ENCODE results near the gene RASA3.

The RASA3 gene

GRCh38 chr13:114038900-114039299, 93.5 kb downstream of the RASA3 start:
- DNase-seq (ENCODE audit: low read depth in 2 of 2, low spot score in 1 of 2): no peak

- no peak for DNase-seq (ENCODE audit: low read depth in 2 of 2, low spot score in 1 of 2)
Observed at GRCh38 chr13:114038211-114038613, 94.2 kb downstream of the RASA3 start.

GRCh38 chr13:114037674-114038073, 94.7 kb downstream of the RASA3 start:
- no peak for DNase-seq (ENCODE audit: low read depth in 2 of 2, low spot score in 1 of 2)

GRCh38 chr13:114035583-114036531, 96.6 kb downstream of the RASA3 start:
- no peak for DNase-seq (ENCODE audit: low read depth in 2 of 2, low spot score in 1 of 2)

GRCh38 chr13:114035186-114035582, 97.2 kb downstream of the RASA3 start:
- DNase-seq (ENCODE audit: low read depth in 2 of 2, low spot score in 1 of 2): no peak

- DNase-seq (ENCODE audit: low read depth in 2 of 2, low spot score in 1 of 2): no peak
Observed at GRCh38 chr13:114034481-114034891, 97.9 kb downstream of the RASA3 start.

GRCh38 chr13:114033541-114034315, 98.7 kb downstream of the RASA3 start:
- DNase-seq (ENCODE audit: low read depth in 2 of 2, low spot score in 1 of 2): no peak

- no peak for DNase-seq (ENCODE audit: low read depth in 2 of 2, low spot score in 1 of 2)
Observed at GRCh38 chr13:114032126-114032799, 100.2 kb downstream of the RASA3 start.

GRCh38 chr13:114031631-114032030, 100.8 kb downstream of the RASA3 start:
- no peak for DNase-seq (ENCODE audit: low read depth in 2 of 2, low spot score in 1 of 2)

- no peak for DNase-seq (ENCODE audit: low read depth in 2 of 2, low spot score in 1 of 2)
Observed at GRCh38 chr13:114030666-114031610, 101.5 kb downstream of the RASA3 start.

- DNase-seq (ENCODE audit: low read depth in 2 of 2, low spot score in 1 of 2): no peak
Observed at GRCh38 chr13:114029866-114030625, 102.4 kb downstream of the RASA3 start.

- DNase-seq (ENCODE audit: low read depth in 2 of 2, low spot score in 1 of 2): no peak
Observed at GRCh38 chr13:114027826-114028225, 104.6 kb downstream of the RASA3 start.

GRCh38 chr13:114027046-114027715, 105.2 kb downstream of the RASA3 start:
- DNase-seq (ENCODE audit: low read depth in 2 of 2, low spot score in 1 of 2): no peak

GRCh38 chr13:114026481-114026880, 105.9 kb downstream of the RASA3 start:
- DNase-seq (ENCODE audit: low read depth in 2 of 2, low spot score in 1 of 2): no peak

GRCh38 chr13:114025714-114026431, 106.5 kb downstream of the RASA3 start:
- no peak for DNase-seq (ENCODE audit: low read depth in 2 of 2, low spot score in 1 of 2)

- DNase-seq (ENCODE audit: low read depth in 2 of 2, low spot score in 1 of 2): no peak
Observed at GRCh38 chr13:114025405-114025713, 107.1 kb downstream of the RASA3 start.

- DNase-seq (ENCODE audit: low read depth in 2 of 2, low spot score in 1 of 2): no peak
Observed at GRCh38 chr13:114024603-114025404, 107.6 kb downstream of the RASA3 start.
